Activated gamma-delta T cell treated with anti-CD3 and anti-CD28 coated beads, Interleukin-2, amount 50 U/mL, for 16 hours (primary cell): ENCODE results near the gene RNF130.

Source experiments
- DNase-seq: peaks from one replicate; pipeline ENCODE4 v3.0.0-alpha.2; 2020; ENCODE audit warnings: low read depth

The RNF130 gene

DNA sequence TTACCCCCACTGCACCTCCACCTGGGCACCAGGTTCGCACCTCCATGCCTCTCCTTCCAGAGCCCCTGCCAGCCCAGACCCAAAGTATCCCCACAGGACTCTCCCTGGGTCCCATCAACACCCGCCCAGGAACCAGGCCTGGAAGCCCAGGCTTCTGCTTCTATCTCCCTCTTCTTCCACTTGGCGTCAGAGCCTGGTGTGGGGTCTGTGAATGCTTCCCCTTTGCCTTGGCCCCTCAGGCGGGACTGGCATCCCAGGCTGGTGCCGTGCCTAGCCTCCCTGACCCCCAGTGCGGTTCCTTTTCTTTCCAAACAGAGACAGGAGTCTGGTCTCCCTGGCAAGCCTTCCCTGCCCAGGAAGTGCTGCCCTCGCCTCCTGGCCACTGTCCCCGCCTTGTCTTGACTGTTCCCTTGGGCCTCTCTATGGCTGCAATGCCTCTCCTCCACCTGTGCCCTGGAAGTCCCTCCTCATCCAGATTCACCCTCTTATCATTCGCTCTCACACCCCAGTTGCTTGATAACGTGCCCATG lies 156.1 kb downstream of the RNF130 start:
- DNase-seq: no peak

DNA sequence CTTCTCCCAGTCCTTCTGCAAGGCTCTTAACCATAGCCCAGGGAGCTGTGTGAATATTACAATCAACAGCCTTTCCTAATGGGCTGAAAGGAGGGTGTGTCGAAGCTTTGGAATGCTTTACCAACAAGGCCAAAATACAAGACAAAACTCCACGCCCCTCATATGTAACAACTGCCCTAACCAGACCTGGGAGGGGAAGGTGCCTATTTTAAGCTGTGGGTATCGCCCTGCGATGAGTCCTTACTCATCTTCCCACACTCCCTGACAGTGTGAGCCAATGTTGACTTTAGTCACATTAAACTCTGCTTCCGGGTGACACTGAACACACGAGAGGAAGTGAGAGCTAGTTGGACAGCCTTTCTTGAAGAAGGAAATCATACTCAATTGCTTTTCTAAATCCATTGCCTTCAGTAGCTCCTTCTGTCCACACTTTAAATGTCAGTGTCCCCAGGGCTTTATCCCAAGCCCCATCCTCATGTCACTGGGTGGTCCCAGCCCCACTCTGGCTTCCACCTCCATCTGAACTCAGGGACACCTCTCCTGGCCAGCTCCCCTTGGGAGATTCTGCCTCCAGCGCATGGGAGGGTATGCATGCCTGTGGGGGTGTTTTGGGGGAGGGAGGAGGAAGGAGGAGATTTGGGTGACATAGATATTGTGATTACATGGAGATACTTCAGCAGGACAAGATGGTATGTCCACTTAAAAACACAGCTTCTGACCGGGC lies 157.4 kb downstream of the RNF130 start:
- no peak for DNase-seq

DNA sequence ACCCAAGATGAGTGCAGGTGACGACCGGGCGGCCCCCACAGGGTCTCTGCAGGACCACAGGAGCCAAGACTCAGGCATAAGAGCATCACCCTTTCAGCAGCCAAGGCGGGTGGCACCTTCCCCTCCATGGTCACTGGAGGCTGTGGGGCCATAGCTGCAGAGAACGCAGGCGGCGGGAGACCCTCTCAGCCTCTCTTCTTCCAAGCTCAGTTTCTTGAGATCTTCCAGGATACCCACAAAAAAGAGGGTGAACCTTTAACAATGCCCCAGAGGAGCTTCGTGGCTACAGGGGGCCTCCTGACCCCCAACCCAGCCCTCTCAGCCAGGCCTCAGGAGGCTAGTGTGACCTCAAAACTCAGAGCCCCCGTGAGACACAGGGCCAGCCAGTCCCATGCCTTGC lies 158.1 kb downstream of the RNF130 start:
- DNase-seq: no peak

DNA sequence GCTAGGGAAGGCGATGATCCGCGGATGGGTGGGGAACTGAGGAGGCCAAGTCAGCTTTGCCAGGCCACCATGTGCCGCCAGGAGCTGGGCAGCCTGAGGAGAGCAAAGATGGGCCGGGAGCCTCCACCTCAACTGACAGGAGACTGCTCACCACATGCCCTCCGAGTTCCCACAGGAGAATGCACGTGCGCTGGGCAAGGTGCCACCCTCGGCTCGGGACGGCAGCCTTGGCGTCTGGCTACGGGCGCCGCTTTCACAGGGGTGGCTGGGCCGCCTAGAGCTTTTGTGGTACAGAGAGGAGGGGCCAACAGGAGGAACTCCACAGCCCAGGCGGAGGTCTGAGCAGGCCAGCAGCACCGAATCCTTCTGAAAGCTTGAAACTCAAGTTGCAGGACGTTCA lies 158.6 kb downstream of the RNF130 start:
- DNase-seq: no peak

DNA sequence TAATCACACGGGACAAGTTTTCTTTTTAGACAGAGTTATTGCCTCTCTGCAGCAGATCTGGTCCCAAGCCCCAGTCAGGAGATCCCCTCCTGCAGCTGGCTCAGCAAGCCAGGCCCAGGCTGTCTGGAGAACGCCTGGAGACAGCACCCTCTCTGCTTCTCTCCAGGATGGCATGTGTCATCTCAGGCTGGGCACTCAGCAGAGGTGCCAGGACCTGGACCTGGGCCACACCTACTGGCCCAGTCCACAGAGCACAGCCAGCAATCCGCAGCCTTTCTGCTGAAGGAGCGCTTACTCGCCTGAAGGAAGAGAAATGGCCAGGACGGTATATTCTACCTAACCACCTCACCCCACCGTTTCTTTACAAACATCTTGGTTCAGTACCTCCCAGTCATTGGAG lies 159.2 kb downstream of the RNF130 start:
- DNase-seq: no peak

DNA sequence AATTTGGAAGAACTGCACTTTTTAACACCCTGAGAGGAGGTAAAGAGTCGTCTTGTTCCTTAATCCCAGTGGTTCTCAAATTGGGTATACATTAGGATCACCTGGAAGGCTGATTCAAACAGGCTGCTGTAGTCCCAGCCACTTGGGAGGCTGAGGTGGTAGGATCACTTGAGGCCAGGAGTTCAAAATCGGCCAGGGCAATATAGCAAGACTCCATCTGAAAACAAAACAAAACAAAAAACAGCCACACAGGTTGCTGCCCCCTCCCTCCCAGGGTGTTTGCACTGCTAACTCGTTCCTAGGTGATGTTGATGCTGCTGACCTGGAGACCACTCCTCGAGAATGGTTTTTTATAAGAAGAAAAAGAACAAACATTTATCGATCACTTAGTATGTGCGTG lies 162.3 kb downstream of the RNF130 start:
- no peak for DNase-seq

DNA sequence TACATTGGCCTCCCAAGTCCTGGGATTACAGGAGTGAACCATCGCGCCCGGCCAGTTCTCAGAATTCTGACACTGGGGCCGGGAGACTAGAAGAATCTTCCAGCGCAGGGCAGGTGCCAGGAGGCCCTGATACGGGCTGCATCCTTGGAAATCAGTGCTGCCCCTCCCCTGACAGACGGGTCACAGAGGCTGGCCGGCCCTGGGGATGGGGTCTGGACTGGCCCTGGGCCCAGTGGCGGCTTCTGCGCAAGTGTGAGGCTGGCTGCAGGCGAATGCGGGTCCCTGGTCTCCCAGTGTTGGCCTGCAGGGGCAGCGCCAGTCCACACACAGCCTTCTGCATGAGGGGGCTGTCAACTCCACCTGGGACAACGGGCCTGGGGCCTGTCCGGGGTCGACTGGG lies 163.0 kb downstream of the RNF130 start:
- DNase-seq: no peak

DNA sequence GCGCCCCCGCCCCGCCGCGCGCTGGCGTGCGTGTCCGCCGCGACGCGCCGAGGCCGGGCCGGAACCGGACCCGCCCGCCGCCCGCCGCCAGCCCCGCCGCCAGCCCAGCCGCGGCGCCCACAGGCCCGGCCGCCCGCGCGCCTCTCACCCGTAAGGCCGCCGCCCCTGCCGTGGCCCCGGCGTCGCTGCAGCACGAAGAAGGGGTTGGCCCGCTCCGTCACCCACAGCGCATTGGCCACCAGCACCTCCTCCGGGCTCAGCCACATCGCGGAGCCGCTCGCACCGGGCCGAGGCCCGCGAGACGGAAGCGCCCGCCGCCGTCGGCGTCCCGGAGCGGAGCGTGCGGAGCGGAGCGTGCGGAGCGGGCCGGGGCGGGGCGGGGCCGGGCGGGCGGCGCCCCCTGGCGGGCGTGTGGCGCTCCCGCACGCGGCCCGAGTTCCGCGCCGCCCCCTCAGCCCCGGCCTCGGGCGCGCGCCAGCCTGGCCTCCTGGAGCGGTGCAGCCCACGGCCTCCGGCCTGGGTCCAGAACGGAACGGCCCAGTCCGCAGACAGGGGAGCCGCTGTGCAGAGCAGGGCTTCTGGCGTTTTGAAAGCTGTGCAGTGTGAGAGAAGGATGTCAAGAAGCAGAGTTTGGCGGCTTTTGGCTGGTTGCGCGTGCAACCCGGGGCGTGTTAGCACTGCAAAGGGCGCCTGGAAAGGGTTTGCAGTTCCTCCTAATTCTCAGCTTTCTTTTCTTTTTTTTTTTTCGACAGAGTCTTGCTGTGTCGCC lies 163.8 kb downstream of the RNF130 start, which contains the start of gene TBC1D9B:
Gene TBC1D9B (minus strand): TSS at position 342 of the 769 bp plus-strand sequence. CDS start 76 bp downstream, at position 266.
- DNase-seq: peak; percentile 42

DNA sequence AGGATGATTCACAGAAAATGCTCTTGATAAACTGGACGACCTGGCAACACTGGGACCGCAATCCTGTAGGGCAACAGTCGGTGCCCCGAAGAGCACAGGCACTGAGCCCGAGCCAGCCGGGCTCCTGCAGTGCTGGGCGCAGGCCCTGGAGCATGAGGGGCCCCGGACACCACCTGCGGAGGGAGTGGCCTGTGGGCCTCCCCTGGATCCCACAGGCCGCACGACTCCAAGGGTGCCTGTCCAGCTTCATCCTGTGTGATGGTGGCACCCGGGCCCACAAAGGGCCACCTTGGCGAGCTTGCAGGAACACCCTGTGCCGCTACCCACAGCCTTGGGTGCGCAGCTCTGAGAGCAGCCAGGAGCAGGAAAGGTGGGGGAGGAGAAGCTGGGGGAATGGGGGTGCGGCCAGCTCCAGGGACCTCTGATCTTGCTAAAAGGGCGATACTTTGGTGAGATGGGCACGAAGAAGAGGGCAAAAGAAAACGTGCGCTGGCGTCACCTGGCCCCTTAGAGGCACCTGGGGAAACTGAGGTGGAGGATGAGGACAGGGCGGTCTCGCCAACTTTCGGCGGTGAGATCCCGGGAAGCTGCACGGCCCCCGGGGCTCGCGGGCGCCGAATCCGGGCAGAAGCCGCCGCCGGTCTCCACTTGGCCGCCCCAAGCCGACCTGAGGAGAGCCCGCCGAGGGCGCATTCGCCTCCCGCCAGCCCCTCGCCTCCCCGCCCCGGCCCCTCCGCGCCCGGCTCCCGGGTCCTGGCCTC lies 164.6 kb downstream of the RNF130 start:
- DNase-seq: no peak

DNA sequence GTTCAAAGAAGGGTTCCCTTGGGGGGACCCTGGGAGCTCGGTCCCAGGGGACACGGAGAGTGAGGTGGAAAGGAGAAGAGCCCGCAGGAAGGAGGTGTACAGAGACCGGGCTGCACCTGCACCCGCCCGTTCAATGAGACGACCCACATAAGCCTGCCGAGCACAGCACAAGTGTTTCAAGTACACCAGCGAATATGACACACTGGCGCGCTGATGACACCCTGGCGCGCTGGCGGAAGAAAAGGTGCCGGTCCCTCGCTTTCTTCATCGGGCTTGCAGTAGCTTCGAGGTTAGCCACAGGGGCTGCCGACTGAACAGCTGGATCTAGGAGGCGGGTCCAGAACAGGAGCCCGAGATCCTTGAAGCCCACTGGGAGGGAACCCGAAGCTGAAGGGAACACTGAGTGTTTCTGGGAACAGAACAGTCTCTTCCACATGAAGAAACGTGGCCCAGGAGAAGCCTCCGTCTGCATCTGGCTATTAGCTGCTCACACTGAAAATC lies 165.2 kb downstream of the RNF130 start:
- DNase-seq: no peak

DNA sequence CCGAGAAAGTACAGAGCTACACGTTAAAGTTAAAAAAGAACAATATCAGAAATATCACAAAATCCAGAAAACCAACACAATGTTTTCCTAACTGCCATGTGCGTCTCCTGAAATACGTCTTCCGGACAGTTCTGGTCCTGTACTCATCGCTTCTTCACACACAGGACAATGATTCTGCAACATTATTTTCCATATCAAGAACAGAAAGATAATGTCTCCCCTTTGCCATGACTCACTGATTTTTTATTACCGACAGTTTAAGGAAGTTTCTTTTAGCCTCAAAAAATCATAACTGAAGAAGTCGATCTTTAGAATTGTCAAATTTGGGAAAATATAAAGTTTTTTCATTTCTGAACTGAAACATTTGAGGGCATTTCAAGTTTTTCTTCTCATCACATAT lies 166.4 kb downstream of the RNF130 start:
- DNase-seq: no peak
